GM12878 (cell line): ENCODE results near the gene ADD2.

Experiments
- CEBPB ChIP-seq, 2 experiments: fragments of 150-350 bp in 1 of 2; IDR thresholded peaks; 2 replicates each; pipeline ENCODE4 v1.6.1; 2012 to 2014; ENCODE audit warnings: low read depth in 2 of 2, low read length in 2 of 2, borderline replicate concordance in 1 of 2, inconsistent platforms in 1 of 2
- CTCF ChIP-seq, 3 experiments: IDR thresholded peaks in 2 of 3; conservative IDR thresholded peaks in 1 of 3; 2 replicates each; pipeline ENCODE4 v1.5.1; 2011; ENCODE audit warnings: low read depth in 3 of 3, low read length in 3 of 3, mild to moderate bottlenecking in 3 of 3, control low read depth in 2 of 3, moderate library complexity in 2 of 3, inconsistent platforms in 1 of 3, mixed read lengths in 1 of 3; ENCODE audit not compliant: control insufficient read depth in 2 of 3, insufficient read depth in 1 of 3; ENCODE audit errors: extremely low read depth in 1 of 3
- EZH2 ChIP-seq: IDR thresholded peaks from 2 replicates; pipeline ENCODE4 v1.6.1; 2012; ENCODE audit warnings: low read depth, mild to moderate bottlenecking, control low read depth, inconsistent platforms, low read length, borderline replicate concordance; ENCODE audit not compliant: control insufficient read depth
- HDAC2 ChIP-seq: fragments of 200-600 bp; sonication (generic); IDR thresholded peaks from 2 replicates; pipeline ENCODE4 v1.6.1; 2017
- JUNB ChIP-seq: IDR thresholded peaks from 2 replicates; pipeline ENCODE4 v1.6.1; 2016; ENCODE audit warnings: antibody characterized with exemption, mild to moderate bottlenecking
- JUND ChIP-seq: IDR thresholded peaks from 2 replicates; pipeline ENCODE4 v1.6.1; 2012; ENCODE audit warnings: low read depth, mild to moderate bottlenecking, low read length, improper control_type of control experiment, moderate library complexity
- POLR2A ChIP-seq: IDR thresholded peaks from 2 replicates; pipeline ENCODE4 v1.6.1; 2011; ENCODE audit warnings: low read depth, mild to moderate bottlenecking, low read length
- RAD21 ChIP-seq: IDR thresholded peaks from 2 replicates; pipeline ENCODE4 v1.6.1; 2011; ENCODE audit warnings: mild to moderate bottlenecking, low read depth, low read length, moderate library complexity; ENCODE audit not compliant: insufficient read depth
- REST ChIP-seq: IDR thresholded peaks from 2 replicates; pipeline ENCODE4 v1.6.1; 2012; ENCODE audit warnings: mild to moderate bottlenecking, low read depth, low read length
- SMAD5 ChIP-seq: IDR thresholded peaks from 2 replicates; pipeline ENCODE4 v1.6.1; 2016; ENCODE audit warnings: antibody characterized with exemption, low read depth
- SP1 ChIP-seq: IDR thresholded peaks from one replicate; pipeline ENCODE4 v1.6.1; 2011; ENCODE audit warnings: low read depth, low read length
- TF ChIP-seq, protein P1 (sequence below): IDR thresholded peaks from 2 replicates; pipeline ENCODE4 v1.6.1; 2012; ENCODE audit warnings: low read depth, low read length, improper control_type of control experiment
- TF ChIP-seq, protein P2 (sequence below): IDR thresholded peaks from 2 replicates; pipeline ENCODE4 v1.6.1; 2011; ENCODE audit warnings: low read depth, low read length, improper control_type of control experiment, borderline replicate concordance

- TF ChIP-seq RAD21 = no peak
- TF ChIP-seq CTCF (IDR thresholded peaks at IDR 0.05 in 2 of 3, conservative IDR thresholded peaks at IDR 0.05 in 1 of 3; ENCODE audit: control insufficient read depth in 2 of 3, extremely low read depth in 1 of 3, insufficient read depth in 1 of 3, low read depth in 3 of 3, low read length in 3 of 3) = no peak
- TF ChIP-seq EZH2 = no peak
- TF ChIP-seq SP1 = no peak
- TF ChIP-seq POLR2A = no peak
- TF ChIP-seq, protein P1, sequence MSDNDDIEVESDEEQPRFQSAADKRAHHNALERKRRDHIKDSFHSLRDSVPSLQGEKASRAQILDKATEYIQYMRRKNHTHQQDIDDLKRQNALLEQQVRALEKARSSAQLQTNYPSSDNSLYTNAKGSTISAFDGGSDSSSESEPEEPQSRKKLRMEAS = no peak
- TF ChIP-seq SMAD5 = no peak
- no peak for TF ChIP-seq REST
- no peak for TF ChIP-seq JUND
- TF ChIP-seq JUNB = no peak
- no peak for TF ChIP-seq CEBPB (IDR thresholded peaks at IDR 0.05; ENCODE audit: borderline replicate concordance in 1 of 2, low read depth in 2 of 2, low read length in 2 of 2)
- TF ChIP-seq HDAC2 = no peak
- TF ChIP-seq, protein P2, sequence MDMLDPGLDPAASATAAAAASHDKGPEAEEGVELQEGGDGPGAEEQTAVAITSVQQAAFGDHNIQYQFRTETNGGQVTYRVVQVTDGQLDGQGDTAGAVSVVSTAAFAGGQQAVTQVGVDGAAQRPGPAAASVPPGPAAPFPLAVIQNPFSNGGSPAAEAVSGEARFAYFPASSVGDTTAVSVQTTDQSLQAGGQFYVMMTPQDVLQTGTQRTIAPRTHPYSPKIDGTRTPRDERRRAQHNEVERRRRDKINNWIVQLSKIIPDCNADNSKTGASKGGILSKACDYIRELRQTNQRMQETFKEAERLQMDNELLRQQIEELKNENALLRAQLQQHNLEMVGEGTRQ = no peak
These were observed 25.4 kb upstream of the ADD2 start for GRCh38 chr2:70793450-70793849.
